Endothelial cell of umbilical vein (primary cell): ENCODE measurements around the gene DIAPH2. TPM values are rescaled to one million over a fixed set of nuclear protein-coding genes. Genes with fewer than 3 reads are reported as not detected.

ENCODE experiments used
- BruUV-seq: library from RNA; stranded (reverse); fragments of 400-500 nt; replicated peaks from 2 replicates; lab custom pipeline; 2021; lab: Mats Ljungman, UMichigan
- CTCF ChIA-PET: fragments of 300-600, 350-600 bp; sonication (Branson Sonifier 250); formaldehyde crosslinking; loops from one replicate; lab custom pipeline; 2021; ENCODE audit warnings: antibody characterized with exemption, inconsistent platforms; lab: Charles Lee
- POLR2A ChIA-PET: fragments of 300-600, 350-600 bp; sonication (Branson Sonifier 250); formaldehyde crosslinking; loops from one replicate; lab custom pipeline; 2021; ENCODE audit warnings: antibody characterized with exemption, inconsistent platforms; lab: Charles Lee
- DNase-seq: peaks from one replicate; pipeline ENCODE4 v3.0.0-alpha.2; 2011; ENCODE audit warnings: low read depth, low spot score
- FAIRE-seq: peaks from 2 replicates; lab custom pipeline; 2011; peaks lifted over from hg19 to GRCh38; lab: Jason Lieb, UNC
- H2AFZ ChIP-seq: 2 replicates; pipeline ENCODE4 v1.6.0; 2012; ENCODE audit warnings: low read depth, low read length, control low read depth, inconsistent platforms
- H3K27ac ChIP-seq: 2 replicates; pipeline ENCODE4 v1.5.1; 2011; ENCODE audit warnings: low read depth, mild to moderate bottlenecking, control low read depth, low read length, moderate library complexity; ENCODE audit not compliant: insufficient read depth
- H3K27me3 ChIP-seq, 2 experiments: 2 replicates each; pipeline versions ENCODE4 v1.6.0 to v1.6.1; 2011; ENCODE audit warnings: low read length in 2 of 2, mixed read lengths in 1 of 2; ENCODE audit not compliant: control insufficient read depth in 2 of 2, insufficient read depth in 2 of 2
- H3K36me3 ChIP-seq, 2 experiments: 2 replicates in 1 of 2; 3 replicates in 1 of 2; pipeline ENCODE4 v1.5.1; 2011; ENCODE audit warnings: low read length in 2 of 2, mild to moderate bottlenecking in 1 of 2, moderate library complexity in 1 of 2; ENCODE audit not compliant: control insufficient read depth in 2 of 2, insufficient read depth in 2 of 2; ENCODE audit errors: extremely low read depth in 1 of 2
- H3K4me1 ChIP-seq: 3 replicates; pipeline ENCODE4 v1.5.1; 2011; ENCODE audit warnings: mild to moderate bottlenecking, low read length; ENCODE audit not compliant: control insufficient read depth, insufficient read depth; ENCODE audit errors: extremely low read depth
- H3K4me2 ChIP-seq: 2 replicates; pipeline ENCODE4 v1.6.1; 2011; ENCODE audit warnings: low read length, control low read depth, mixed read lengths; ENCODE audit not compliant: insufficient read depth
- H3K4me3 ChIP-seq, 3 experiments: fragments of 200-600 bp in 1 of 3; sonication (generic), shearing (Covaris generic) in 1 of 3; replicated peaks in 1 of 3; 2 replicates each; pipeline ENCODE4 v1.5.1; 2011 to 2016; ENCODE audit warnings: control low read depth in 3 of 3, low read length in 3 of 3, mild to moderate bottlenecking in 2 of 3, inconsistent platforms in 1 of 3, low read depth in 1 of 3, moderate library complexity in 1 of 3; ENCODE audit not compliant: insufficient read depth in 1 of 3
- H3K79me2 ChIP-seq: 2 replicates; pipeline ENCODE4 v1.6.0; 2012; ENCODE audit warnings: low read length, inconsistent platforms; ENCODE audit not compliant: control insufficient read depth, insufficient read depth
- H3K9ac ChIP-seq: replicated peaks from 2 replicates; pipeline ENCODE3; 2011; ENCODE audit warnings: low read length, control low read depth; ENCODE audit not compliant: insufficient read depth; ENCODE audit errors: extremely low read depth
- H3K9me1 ChIP-seq: replicated peaks from 3 replicates; pipeline ENCODE4 v1.6.0; 2011; ENCODE audit warnings: mild to moderate bottlenecking, low read length; ENCODE audit not compliant: control insufficient read depth, insufficient read depth; ENCODE audit errors: extremely low read depth
- H3K9me3 ChIP-seq: replicated peaks from 2 replicates; pipeline ENCODE4 v1.5.1; 2012; ENCODE audit warnings: low read length, inconsistent platforms; ENCODE audit not compliant: control insufficient read depth, insufficient read depth
- H4K20me1 ChIP-seq: replicated peaks from 2 replicates; pipeline ENCODE3; 2011; ENCODE audit warnings: mild to moderate bottlenecking, low read length; ENCODE audit not compliant: control insufficient read depth, insufficient read depth; ENCODE audit errors: extremely low read depth
- CTCF ChIP-seq, 2 donors: IDR thresholded peaks; 1 replicate in 1 of 2; 2 replicates in 1 of 2; pipeline ENCODE4 v1.5.1; 2011; ENCODE audit warnings: low read length in 2 of 2, mild to moderate bottlenecking in 2 of 2, moderate library complexity in 2 of 2, control low read depth in 1 of 2, inconsistent platforms in 1 of 2, low read depth in 1 of 2; ENCODE audit not compliant: insufficient read depth in 1 of 2; ENCODE audit errors: extremely low read depth in 1 of 2
- EZH2 ChIP-seq: IDR thresholded peaks from 2 replicates; pipeline ENCODE4 v1.6.1; 2012; ENCODE audit warnings: borderline replicate concordance, low read depth, mild to moderate bottlenecking, moderate library complexity, low read length, inconsistent platforms; ENCODE audit not compliant: severe bottlenecking
- FOS ChIP-seq: IDR thresholded peaks from 2 replicates; pipeline ENCODE4 v1.6.1; 2011; ENCODE audit warnings: mild to moderate bottlenecking, low read length, moderate library complexity, borderline replicate concordance; ENCODE audit not compliant: insufficient read depth
- GATA2 ChIP-seq: IDR thresholded peaks from 2 replicates; pipeline ENCODE4 v1.7.0; 2011; ENCODE audit warnings: low read depth, mild to moderate bottlenecking, moderate library complexity, mixed read lengths, low read length; ENCODE audit not compliant: insufficient read length, insufficient read depth
- MAX ChIP-seq: IDR thresholded peaks from 2 replicates; pipeline ENCODE4 v1.6.1; 2011; ENCODE audit not compliant: insufficient read depth, insufficient read length
- MYC ChIP-seq: IDR thresholded peaks from one replicate; pipeline ENCODE4 v1.6.1; 2011; ENCODE audit warnings: mild to moderate bottlenecking, low read depth, low read length
- POLR2AphosphoS5 ChIP-seq: IDR thresholded peaks from 2 replicates; pipeline ENCODE4 v1.6.1; 2012; ENCODE audit warnings: low read depth, mild to moderate bottlenecking, control low read depth, low read length, moderate library complexity; ENCODE audit not compliant: insufficient read depth
- dilution Hi-C: fragments of 300-500 bp; cut with MboI; formaldehyde crosslinking; loops from one replicate; pipeline ENCODE4 v1.15.0; 2019; ENCODE audit warnings: low sequenced_read_pairs; ENCODE audit not compliant: extremely low pct_ligation_motif_present
- intact Hi-C: fragments of 100-400 bp; cut with micrococcal nuclease; formaldehyde crosslinking; loops from one replicate; pipeline ENCODE4 v1.10.0; 2022
- polyA plus RNA-seq, 4 experiments: library from polyadenylated mRNA; depleted of rRNA in 3 of 4; stranded (reverse) in 3 of 4; unstranded in 1 of 4; fragments of >200 nt; gene quantifications; 2 replicates each; pipeline versions ENCODE4 v1.2.1 to v1.2.3, GENCODE V29; 2011 to 2012; ENCODE audit warnings: missing spikeins in 1 of 4
- total RNA-seq: library from RNA; stranded (reverse); gene quantifications from 2 replicates; pipeline ENCODE4 v1.2.3, GENCODE V29; 2021

The DIAPH2 gene
- total and polyA plus RNA-seq, 2 donors (not counting 3 experiments of a cell fraction or from before 2014, with no cell fraction given), result 3.0 to 30.0 TPM

GRCh38 chrX:97074400-97074799, 389.8 kb downstream of the DIAPH2 start:
- H3K36me3 ChIP-seq, result no peaks in the 10 kb centered on the region
- H4K20me1 ChIP-seq, result no peaks in the 10 kb centered on the region
- H3K9ac ChIP-seq, result no peak overlapping the region
- no peaks in the 10 kb centered on the region for H3K79me2 ChIP-seq
- FAIRE-seq (no peak), DNase-seq (no peak)
- no peak overlapping the region for H3K4me2 ChIP-seq
- H3K9me3 ChIP-seq, result no peaks in the 10 kb centered on the region
- CTCF ChIA-PET, result no interaction called here
- BruUV-seq, result no TSS peak
- intact Hi-C loops (no loop called here), dilution Hi-C loops (no loop called here)
- POLR2A ChIA-PET, result no interaction called here
- no peaks in the 10 kb centered on the region for H3K27me3 ChIP-seq
- no peak for TF ChIP-seq MYC
- TF ChIP-seq CTCF (IDR thresholded peaks at IDR 0.05; ENCODE audit: extremely low read depth in 1 of 2, insufficient read depth in 1 of 2, low read depth in 1 of 2, low read length in 2 of 2), result no peak
- no peak for TF ChIP-seq MAX
- TF ChIP-seq EZH2, result no peak
- TF ChIP-seq GATA2, result no peak
- TF ChIP-seq POLR2AphosphoS5, result no peak
- TF ChIP-seq FOS, result no peak
- no peak overlapping the region for H3K4me3 ChIP-seq
- H2AFZ ChIP-seq, result no peak overlapping the region
- no peaks in the 10 kb centered on the region for H3K4me1 ChIP-seq
- H3K27ac ChIP-seq, result no peak overlapping the region
- no peaks in the 10 kb centered on the region for H3K9me1 ChIP-seq
